ENCODE data around the gene CRISPLD2. TPM values are rescaled to one million over a fixed set of nuclear protein-coding genes. Genes with fewer than 3 reads are reported as not detected.

The CRISPLD2 gene
- total and polyA plus RNA-seq, 2 donors from 2014 or later, result 4.8 to 108 TPM

GRCh38 chr16:84845496-84846002 is 25.8 kb downstream of the CRISPLD2 start:
- Histone ChIP-seq H3K9ac (ENCODE audit: low read length in 3 of 3) (no peak overlapping the region), H3K4me1 (ENCODE audit: control insufficient read depth in 2 of 3, insufficient read depth in 2 of 3, low read depth in 1 of 3, low read length in 3 of 3) (peaks cover 0 to 3% (median 0%) of the 10 kb centered on the region in 3 donors), H3K27ac (ENCODE audit: low read depth in 2 of 2, low read length in 2 of 2) (no peak overlapping the region), H3K27me3 (ENCODE audit: control insufficient read depth, insufficient read depth, low read length) (no peaks in the 10 kb centered on the region), H3K9me3 (ENCODE audit: control insufficient read depth in 2 of 3, insufficient read depth in 1 of 3, low read length in 3 of 3) (no peaks in the 10 kb centered on the region), H3K36me3 (ENCODE audit: control insufficient read depth in 2 of 3, insufficient read depth in 3 of 3, low read length in 3 of 3) (no peaks in the 10 kb centered on the region), H3K4me3 (ENCODE audit: low read length in 3 of 3) (no peak overlapping the region)
- FAIRE-seq (no peak), DNase-seq (no peak)
- no peak for TF ChIP-seq CTCF (IDR thresholded peaks at IDR 0.05; ENCODE audit: borderline replicate concordance, extremely low read depth, insufficient read depth)
- intact Hi-C loops (cut with DNase I), result no loop called here

- Histone ChIP-seq H3K36me3 (ENCODE audit: control insufficient read depth in 2 of 3, insufficient read depth in 3 of 3, low read length in 3 of 3) (no peaks in the 10 kb centered on the region), H3K27ac (ENCODE audit: low read depth in 2 of 2, low read length in 2 of 2) (no peak overlapping the region), H3K4me1 (ENCODE audit: control insufficient read depth in 2 of 3, insufficient read depth in 2 of 3, low read depth in 1 of 3, low read length in 3 of 3) (peaks cover 0 to 3% (median 0%) of the 10 kb centered on the region in 3 donors), H3K9me3 (ENCODE audit: control insufficient read depth in 2 of 3, insufficient read depth in 1 of 3, low read length in 3 of 3) (peaks cover 0 to 4% (median 0%) of the 10 kb centered on the region in 3 donors), H3K27me3 (ENCODE audit: control insufficient read depth, insufficient read depth, low read length) (no peaks in the 10 kb centered on the region), H3K4me3 (ENCODE audit: low read length in 3 of 3) (no peak overlapping the region), H3K9ac (ENCODE audit: low read length in 3 of 3) (no peak overlapping the region)
- DNase-seq, result peak in 3 of 5 donors; percentile 42 to 46 (median 43)
- FAIRE-seq, result no peak
- intact Hi-C loops (cut with DNase I), result no loop called here
- no peak for TF ChIP-seq CTCF (IDR thresholded peaks at IDR 0.05; ENCODE audit: borderline replicate concordance, extremely low read depth, insufficient read depth)
Observed at GRCh38 chr16:84847564-84848355, 28.0 kb downstream of the CRISPLD2 start.

GRCh38 chr16:84848986-84849634 is 29.3 kb downstream of the CRISPLD2 start:
- Histone ChIP-seq H3K9ac (ENCODE audit: low read length in 3 of 3) (no peak overlapping the region), H3K4me3 (ENCODE audit: low read length in 3 of 3) (no peak overlapping the region), H3K4me1 (ENCODE audit: control insufficient read depth in 2 of 3, insufficient read depth in 2 of 3, low read depth in 1 of 3, low read length in 3 of 3) (peaks cover 0 to 3% (median 0%) of the 10 kb centered on the region in 3 donors), H3K36me3 (ENCODE audit: control insufficient read depth in 2 of 3, insufficient read depth in 3 of 3, low read length in 3 of 3) (no peaks in the 10 kb centered on the region), H3K27me3 (ENCODE audit: control insufficient read depth, insufficient read depth, low read length) (no peaks in the 10 kb centered on the region), H3K27ac (ENCODE audit: low read depth in 2 of 2, low read length in 2 of 2) (no peak overlapping the region), H3K9me3 (ENCODE audit: control insufficient read depth in 2 of 3, insufficient read depth in 1 of 3, low read length in 3 of 3) (peaks cover 0 to 4% (median 0%) of the 10 kb centered on the region in 3 donors)
- FAIRE-seq (no peak), DNase-seq (peak in 2 of 5 donors; percentile 44 to 63)
- no peak for TF ChIP-seq CTCF (IDR thresholded peaks at IDR 0.05; ENCODE audit: borderline replicate concordance, extremely low read depth, insufficient read depth)
- intact Hi-C loops (cut with DNase I), result no loop called here

Measured in kidney (tissue), 14 donors.